HG02938 (cell line): ENCODE results near the gene HLA-DQA2.
"Not testable (repeated sequence)": the region's sequence is repeated elsewhere in the genome, so short reads cannot be mapped to it uniquely, and the experiment has no call there.

Experiments used
- ATAC-seq: cut with Tn5 transposase; IDR thresholded peaks from one replicate; pipeline ENCODE4 v1.9.1; 2021; ENCODE audit warnings: mild to moderate bottlenecking, moderate library complexity; ENCODE audit not compliant: unreplicated experiment

Gene HLA-DQA2

DNA sequence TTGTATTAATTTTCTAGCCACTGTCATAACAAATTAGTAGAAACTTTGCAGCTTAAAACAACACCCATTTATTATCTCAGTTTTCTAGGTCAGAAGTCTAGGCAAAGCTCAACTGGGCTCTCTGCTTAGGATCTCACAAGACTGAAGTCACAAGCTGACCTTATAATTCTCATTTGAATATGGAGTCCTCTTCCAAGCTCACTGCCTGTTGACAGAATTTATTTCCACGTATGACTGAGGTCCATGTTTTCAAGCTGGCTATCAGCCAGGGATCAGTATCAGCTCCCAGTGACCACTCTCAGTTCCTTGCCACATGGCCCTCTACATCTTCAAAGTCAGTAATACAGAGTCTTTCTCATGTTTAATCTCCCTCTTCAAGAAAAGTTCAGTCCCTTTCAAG is 33.9 kb downstream of the HLA-DQA2 start:
- ATAC-seq, result no peak

DNA sequence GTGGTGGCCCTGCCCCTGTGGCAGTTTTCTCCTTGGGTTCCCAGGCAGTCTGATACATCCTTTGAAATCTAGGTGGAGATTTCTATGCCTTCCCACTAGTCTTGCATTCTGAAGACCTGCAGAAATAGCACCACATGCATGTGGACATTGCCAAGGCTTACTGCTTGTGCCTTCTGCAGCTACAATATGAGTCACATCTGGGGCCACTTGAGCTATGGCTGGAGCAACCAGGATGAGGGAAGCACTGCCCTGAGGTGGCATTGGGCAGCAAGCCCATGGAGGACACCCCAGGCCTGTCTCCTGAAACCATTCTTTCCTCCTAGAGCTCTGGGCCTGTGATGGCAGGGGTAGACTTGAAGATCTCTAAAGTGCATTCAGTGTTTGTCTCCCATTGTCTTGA is 37.8 kb downstream of the HLA-DQA2 start:
- no peak for ATAC-seq

DNA sequence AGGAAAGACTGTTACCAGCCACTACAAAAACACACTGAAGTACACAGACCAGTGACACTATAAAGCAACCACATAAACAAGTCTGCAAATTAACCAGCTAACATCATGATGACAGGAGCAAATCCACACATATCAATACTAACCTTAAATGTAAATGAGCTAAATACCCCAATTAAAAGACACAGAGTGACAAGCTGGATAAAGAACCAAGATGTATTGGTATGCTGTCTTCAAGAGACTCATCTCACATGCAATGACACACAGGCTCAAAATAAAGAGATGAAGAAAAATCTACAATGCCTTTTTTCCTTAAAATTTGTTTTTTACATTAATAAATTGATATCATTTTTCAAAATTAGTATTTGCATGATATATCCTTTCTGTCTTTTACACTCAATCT is 41.7 kb downstream of the HLA-DQA2 start:
- ATAC-seq, result not testable (repeated sequence)

DNA sequence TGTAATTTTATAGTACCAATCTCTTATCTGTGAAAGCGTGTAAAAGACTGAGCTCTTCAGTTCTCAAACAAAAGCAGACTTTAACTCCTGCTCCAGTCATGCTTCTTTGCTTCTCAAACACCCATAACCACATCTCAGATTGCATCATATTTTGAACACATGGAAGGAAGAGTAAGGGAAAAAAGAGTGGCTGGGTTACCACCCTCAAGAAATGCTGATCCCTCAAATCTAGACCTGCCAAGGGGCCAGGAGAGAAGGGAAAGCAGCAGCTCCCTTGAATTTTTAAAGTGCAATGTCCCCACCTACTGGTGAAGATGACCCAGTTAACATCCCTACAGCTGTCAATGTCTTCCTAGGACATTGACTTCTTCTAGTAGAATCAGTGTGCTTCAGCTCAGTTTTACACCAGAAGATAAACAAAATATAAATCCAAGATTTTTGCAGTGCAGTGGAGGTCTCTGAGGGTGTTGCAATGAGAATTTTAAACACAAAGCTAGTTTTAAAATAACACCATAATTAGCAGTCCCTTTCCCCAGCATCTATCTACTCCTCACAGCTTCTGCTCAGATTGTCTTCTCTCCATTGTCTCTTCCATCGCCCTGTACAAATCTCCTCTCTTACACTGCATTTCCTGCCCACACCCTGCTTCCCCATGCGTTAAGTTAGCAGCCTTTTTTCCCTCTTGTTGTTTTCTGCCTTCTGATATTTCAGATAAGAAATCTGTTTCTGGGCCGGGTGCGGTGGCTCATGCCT is 44.8 kb downstream of the HLA-DQA2 start:
- no peak for ATAC-seq

DNA sequence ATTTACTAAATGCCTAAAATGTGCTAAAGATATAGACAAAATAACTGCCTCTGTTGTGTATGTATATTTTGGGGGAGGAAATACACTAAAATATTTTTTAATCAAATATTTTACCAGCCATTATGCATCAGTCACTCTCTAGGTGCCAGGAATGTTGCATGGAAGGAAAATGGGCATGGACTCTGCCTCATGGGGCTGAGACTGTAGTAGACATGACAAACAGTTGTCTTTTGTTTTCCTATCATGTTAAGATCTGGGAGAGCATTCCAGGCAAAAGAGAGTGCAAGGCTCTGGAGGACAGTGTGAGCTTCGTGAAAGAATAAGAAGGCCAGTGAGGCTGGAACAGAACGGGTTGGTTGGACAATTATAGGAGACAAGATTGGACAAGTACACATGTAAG is 49.1 kb downstream of the HLA-DQA2 start:
- no peak for ATAC-seq

DNA sequence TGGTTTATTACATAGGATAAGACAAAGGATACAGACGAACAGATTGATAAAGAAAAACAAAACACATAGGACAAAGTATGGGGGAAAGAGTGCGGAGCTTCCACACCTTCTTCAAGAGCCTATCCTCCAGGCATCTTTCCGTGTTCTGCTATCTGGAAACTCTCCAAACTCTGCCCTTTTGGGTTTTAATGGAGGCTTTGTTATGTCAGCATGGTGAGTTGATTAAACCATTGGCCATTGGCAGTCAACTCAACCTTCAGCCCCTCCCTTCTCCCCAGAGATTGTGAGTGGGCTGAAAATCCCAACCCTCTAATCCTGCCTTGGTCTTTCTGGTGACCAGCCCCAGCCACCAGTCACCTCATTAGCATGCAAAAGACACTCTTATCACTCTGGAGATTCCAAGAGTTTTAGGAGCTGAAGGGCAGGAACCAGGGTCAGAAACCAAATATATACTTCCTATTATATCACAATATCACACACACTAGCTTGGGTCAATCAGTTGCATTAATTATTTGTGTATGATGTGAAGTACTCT is 51.8 kb downstream of the HLA-DQA2 start:
- no peak for ATAC-seq

DNA sequence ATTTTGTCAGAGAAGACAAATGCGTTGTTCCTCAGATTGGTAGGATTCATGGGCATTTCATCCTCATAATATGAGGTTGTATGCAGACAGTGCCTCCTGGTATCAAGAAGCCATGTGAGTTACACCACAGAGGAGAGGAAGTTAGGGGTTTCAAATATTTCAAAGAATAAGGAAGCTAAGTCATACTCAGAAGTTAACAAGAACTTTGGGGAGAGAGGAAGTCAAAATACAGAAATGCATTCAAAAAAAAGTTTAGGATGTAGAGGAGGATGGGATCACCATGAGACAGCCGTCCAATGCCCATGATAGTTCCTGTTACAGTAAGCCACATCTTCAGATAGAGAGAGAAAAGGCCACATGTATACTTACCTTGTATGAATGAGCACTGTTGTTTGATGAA is 53.3 kb downstream of the HLA-DQA2 start:
- ATAC-seq, result no peak
